ENCODE measurements around the gene PODXL.

GRCh38 chr7:131543298-131543697 is 13.1 kb downstream of the PODXL start:
- TF ChIP-seq POLR2A (IDR thresholded peaks at IDR 0.05; ENCODE audit: low read depth) (no peak), CTCF (IDR thresholded peaks at IDR 0.05) (no peak), POLR2AphosphoS5 (IDR thresholded peaks at IDR 0.05) (no peak)

All from esophagus muscularis mucosa (tissue), 3 donors.